ENCODE results near the gene HSD17B14. TPM values are rescaled to one million over a fixed set of nuclear protein-coding genes. Genes with fewer than 3 reads are reported as not detected.

HSD17B14 gene
- total and polyA plus RNA-seq, 2 of the 8 experiments (the other 6 are each of a cell fraction or from before 2014, with no cell fraction given): 8.4 to 25.5 TPM

GRCh38 chr19:48795055-48795684 lies 41.1 kb downstream of the HSD17B14 start (continued):
- TF ChIP-seq HDAC2 (IDR thresholded peaks at IDR 0.05; ENCODE audit: borderline replicate concordance in 1 of 2, low read depth in 2 of 2, low read length in 2 of 2) (0 out of 4 replicates have a peak, but pooled peaks of 1 of the 2 experiments have one; percentile 59), NANOG (IDR thresholded peaks at IDR 0.05; ENCODE audit: insufficient read depth, low read depth, low read length, poor library complexity, severe bottlenecking) (no peak), GTF2F1 (IDR thresholded peaks at IDR 0.05; ENCODE audit: borderline replicate concordance, low read depth, low read length) (no peak), POU5F1 (IDR thresholded peaks at IDR 0.05; ENCODE audit: low read depth, low read length) (no peak), NRF1 (IDR thresholded peaks at IDR 0.05; ENCODE audit: low read depth, low read length) (no peak), CREB1 (IDR thresholded peaks at IDR 0.05) (peak; percentile 76), JUN (IDR thresholded peaks at IDR 0.05; ENCODE audit: low read depth, low read length) (no peak), CBX8 (IDR thresholded peaks at IDR 0.05; ENCODE audit: borderline replicate concordance, low read depth, low read length) (no peak), POLR2AphosphoS5 (IDR thresholded peaks at IDR 0.05; ENCODE audit: low read depth, low read length) (peak; percentile 77), ZNF274 (IDR thresholded peaks at IDR 0.05; ENCODE audit: borderline replicate concordance, extremely low read depth, low read length) (no peak), KDM4A (IDR thresholded peaks at IDR 0.05; ENCODE audit: low read depth, low read length, severe bottlenecking) (peak; percentile 82), TBP (IDR thresholded peaks at IDR 0.05; ENCODE audit: low read depth, low read length) (peak; percentile 62; the same call in 1 of the 2 replicates), EZH2 (IDR thresholded peaks at IDR 0.05; ENCODE audit: low read depth, low read length, severe bottlenecking) (no peak), CEBPB (IDR thresholded peaks at IDR 0.05; ENCODE audit: low read depth, low read length) (peak; percentile 83)

Data from H1 (cell line).